ENCODE measurements around the gene IP6K2. TPM values are rescaled to one million over a fixed set of nuclear protein-coding genes. Genes with fewer than 3 reads are reported as not detected.

The IP6K2 gene
- total and polyA plus RNA-seq, 2 of the 13 experiments (the other 11 are each of a cell fraction or from before 2014, with no cell fraction given) = 85.5 to 112 TPM

DNA sequence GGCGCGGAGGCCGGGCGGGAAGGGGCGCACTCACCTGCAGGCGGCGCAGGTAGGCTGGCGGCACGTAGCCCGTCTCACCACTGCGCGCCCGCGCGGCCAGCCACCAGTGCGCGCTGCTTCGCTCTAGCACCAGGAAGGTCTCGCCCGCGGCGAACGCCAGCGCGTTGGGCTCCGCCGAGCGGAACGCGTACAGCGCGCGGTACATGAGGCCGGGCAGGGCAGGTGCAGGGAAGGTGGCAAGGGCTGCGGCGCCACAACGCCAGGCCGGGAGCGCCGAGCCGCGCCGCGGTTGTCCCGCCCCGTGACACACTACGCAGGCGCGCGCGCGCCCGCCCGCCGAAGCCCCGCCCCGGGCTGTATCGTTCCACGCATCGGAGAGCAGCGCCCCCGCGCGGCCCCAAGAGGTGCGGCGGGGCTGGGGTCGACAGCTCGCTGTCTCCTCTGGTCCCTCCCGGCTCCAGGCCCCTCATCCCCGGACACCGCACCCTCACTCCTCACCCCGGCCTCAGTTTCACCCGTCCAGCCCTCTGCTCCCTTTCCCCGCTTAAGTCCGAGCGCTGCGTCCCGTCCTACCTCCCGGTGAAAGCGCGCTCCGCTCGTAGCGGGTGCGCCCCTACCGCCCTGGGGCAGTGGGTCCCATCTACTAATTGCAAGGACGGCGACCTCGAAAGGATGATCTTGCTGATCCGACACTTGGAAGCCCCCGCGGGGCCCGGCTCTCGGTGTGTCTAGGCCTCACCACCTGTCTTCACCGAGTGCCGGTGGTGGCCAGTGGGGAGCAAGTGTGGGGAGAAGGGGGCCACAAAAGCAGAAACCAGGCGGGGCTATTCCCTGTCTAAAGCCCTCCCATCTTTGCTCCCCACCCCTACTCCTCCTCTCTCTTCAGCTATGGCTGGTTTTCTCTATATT, 31.2 kb downstream of the IP6K2 start, which contains the start of gene NCKIPSD (continued):
- TF ChIP-seq, protein P1, sequence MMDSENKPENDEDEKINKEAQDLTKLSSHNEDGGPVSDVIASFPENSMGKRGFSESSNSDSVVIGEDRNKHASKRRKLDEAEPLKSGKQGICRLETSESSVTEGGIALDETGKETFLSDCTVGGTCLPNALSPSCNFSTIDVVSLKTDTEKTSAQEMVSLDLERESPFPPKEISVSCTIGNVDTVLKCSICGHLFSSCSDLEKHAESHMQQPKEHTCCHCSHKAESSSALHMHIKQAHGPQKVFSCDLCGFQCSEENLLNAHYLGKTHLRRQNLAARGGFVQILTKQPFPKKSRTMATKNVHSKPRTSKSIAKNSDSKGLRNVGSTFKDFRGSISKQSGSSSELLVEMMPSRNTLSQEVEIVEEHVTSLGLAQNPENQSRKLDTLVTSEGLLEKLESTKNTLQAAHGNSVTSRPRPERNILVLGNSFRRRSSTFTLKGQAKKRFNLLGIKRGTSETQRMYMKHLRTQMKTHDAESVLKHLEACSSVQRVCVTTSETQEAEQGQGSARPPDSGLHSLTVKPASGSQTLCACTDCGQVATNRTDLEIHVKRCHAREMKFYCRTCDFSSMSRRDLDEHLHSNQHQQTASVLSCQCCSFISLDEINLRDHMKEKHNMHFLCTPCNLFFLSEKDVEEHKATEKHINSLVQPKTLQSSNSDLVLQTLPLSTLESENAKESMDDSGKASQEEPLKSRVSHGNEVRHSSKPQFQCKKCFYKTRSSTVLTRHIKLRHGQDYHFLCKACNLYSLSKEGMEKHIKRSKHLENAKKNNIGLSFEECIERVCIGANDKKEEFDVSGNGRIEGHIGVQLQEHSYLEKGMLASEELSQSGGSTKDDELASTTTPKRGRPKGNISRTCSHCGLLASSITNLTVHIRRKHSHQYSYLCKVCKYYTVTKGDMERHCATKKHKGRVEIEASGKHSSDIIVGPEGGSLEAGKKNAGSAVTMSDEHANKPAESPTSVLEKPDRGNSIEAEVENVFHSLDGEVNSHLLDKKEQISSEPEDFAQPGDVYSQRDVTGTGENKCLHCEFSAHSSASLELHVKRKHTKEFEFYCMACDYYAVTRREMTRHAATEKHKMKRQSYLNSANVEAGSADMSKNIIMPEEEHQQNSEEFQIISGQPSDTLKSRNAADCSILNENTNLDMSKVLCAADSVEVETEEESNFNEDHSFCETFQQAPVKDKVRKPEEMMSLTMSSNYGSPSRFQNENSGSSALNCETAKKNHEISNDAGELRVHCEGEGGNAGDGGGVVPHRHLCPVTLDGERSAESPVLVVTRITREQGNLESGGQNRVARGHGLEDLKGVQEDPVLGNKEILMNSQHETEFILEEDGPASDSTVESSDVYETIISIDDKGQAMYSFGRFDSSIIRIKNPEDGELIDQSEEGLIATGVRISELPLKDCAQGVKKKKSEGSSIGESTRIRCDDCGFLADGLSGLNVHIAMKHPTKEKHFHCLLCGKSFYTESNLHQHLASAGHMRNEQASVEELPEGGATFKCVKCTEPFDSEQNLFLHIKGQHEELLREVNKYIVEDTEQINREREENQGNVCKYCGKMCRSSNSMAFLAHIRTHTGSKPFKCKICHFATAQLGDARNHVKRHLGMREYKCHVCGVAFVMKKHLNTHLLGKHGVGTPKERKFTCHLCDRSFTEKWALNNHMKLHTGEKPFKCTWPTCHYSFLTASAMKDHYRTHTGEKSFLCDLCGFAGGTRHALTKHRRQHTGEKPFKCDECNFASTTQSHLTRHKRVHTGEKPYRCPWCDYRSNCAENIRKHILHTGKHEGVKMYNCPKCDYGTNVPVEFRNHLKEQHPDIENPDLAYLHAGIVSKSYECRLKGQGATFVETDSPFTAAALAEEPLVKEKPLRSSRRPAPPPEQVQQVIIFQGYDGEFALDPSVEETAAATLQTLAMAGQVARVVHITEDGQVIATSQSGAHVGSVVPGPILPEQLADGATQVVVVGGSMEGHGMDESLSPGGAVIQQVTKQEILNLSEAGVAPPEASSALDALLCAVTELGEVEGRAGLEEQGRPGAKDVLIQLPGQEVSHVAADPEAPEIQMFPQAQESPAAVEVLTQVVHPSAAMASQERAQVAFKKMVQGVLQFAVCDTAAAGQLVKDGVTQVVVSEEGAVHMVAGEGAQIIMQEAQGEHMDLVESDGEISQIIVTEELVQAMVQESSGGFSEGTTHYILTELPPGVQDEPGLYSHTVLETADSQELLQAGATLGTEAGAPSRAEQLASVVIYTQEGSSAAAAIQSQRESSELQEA (CRISPR knock-in tag; IDR thresholded peaks at IDR 0.05; ENCODE audit: not compliant biosample characterization) = peak; percentile 61
- TF ChIP-seq DPF2 (CRISPR knock-in tag; IDR thresholded peaks at IDR 0.05; ENCODE audit: borderline replicate concordance, low read depth) (0 out of 2 replicates have a peak, but pooled peaks have one; percentile 24), RFX5 (IDR thresholded peaks at IDR 0.05; ENCODE audit: low read depth, low read length) (no peak), ZSCAN31 (CRISPR knock-in tag; IDR thresholded peaks at IDR 0.05; ENCODE audit: low read depth) (peak; percentile 92), ZSCAN30 (CRISPR knock-in tag; IDR thresholded peaks at IDR 0.05) (no peak), SETDB1 (CRISPR knock-in tag; IDR thresholded peaks at IDR 0.05; ENCODE audit: borderline replicate concordance) (no peak), MBD4 (IDR thresholded peaks at IDR 0.05; ENCODE audit: borderline replicate concordance, low read length) (no peak), ZC3H4 (CRISPR knock-in tag; IDR thresholded peaks at IDR 0.05; ENCODE audit: borderline replicate concordance) (no peak), ZNF660 (CRISPR knock-in tag; IDR thresholded peaks at IDR 0.05; ENCODE audit: borderline replicate concordance, low read depth) (no peak), SYNCRIP (IDR thresholded peaks at IDR 0.05; ENCODE audit: insufficient read depth, low read depth, low read length) (no peak), ZNF10 (CRISPR knock-in tag; IDR thresholded peaks at IDR 0.05; ENCODE audit: borderline replicate concordance, low read depth) (no peak), ZNF432 (CRISPR knock-in tag; IDR thresholded peaks at IDR 0.05; ENCODE audit: borderline replicate concordance) (no peak), ZNF142 (CRISPR knock-in tag; IDR thresholded peaks at IDR 0.05) (peak; percentile 37; the same call in 1 of the 2 replicates), MZF1 (CRISPR knock-in tag; IDR thresholded peaks at IDR 0.05; ENCODE audit: borderline replicate concordance) (no peak)

Data from HepG2 (cell line).